Vagina (tissue), 2 donors: ENCODE data around the gene CPAMD8. TPM values are rescaled to one million over a fixed set of nuclear protein-coding genes. Genes with fewer than 3 reads are reported as not detected.

Experiments used
- DNase-seq, 2 donors: peaks; one replicate each; pipeline ENCODE4 v3.0.0-alpha.2; 2017; ENCODE audit errors: extremely low spot score in 2 of 2
- H3K27ac ChIP-seq: fragments of 200-600 bp; sonication (generic); one replicate; pipeline ENCODE4 v1.5.1; 2019
- H3K27me3 ChIP-seq: fragments of 200-600 bp; sonication (generic); one replicate; pipeline ENCODE4 v1.5.1; 2019
- H3K36me3 ChIP-seq, 2 donors: fragments of 200-600 bp; sonication (generic); one replicate each; pipeline ENCODE4 v1.5.1; 2017 to 2019
- H3K4me1 ChIP-seq: fragments of 200-600 bp; sonication (generic); one replicate; pipeline ENCODE4 v1.5.1; 2019
- H3K4me3 ChIP-seq, 2 donors: fragments of 200-600 bp; sonication (generic); 1 replicate in 1 of 2; 2 replicates in 1 of 2; pipeline ENCODE4 v1.5.1; 2016 to 2019
- H3K9me3 ChIP-seq: fragments of 200-600 bp; sonication (generic); one replicate; pipeline ENCODE4 v1.5.1; 2019
- POLR2A ChIP-seq, 2 donors: fragments of 450-650 bp; IDR thresholded peaks; one replicate each; pipeline ENCODE4 v1.6.1; 2017; ENCODE audit warnings: antibody characterized with exemption in 2 of 2, mild to moderate bottlenecking in 2 of 2, moderate library complexity in 2 of 2
- POLR2AphosphoS5 ChIP-seq, 2 donors: sonication (generic); formaldehyde crosslinking; IDR thresholded peaks; one replicate each; pipeline ENCODE4 v1.9.0; 2017; ENCODE audit warnings: antibody characterized with exemption in 2 of 2, mild to moderate bottlenecking in 2 of 2, low read depth in 1 of 2; ENCODE audit not compliant: insufficient read depth in 1 of 2
- intact Hi-C: fragments of 100-400 bp; cut with DNase I; formaldehyde crosslinking; loops from one replicate; pipeline ENCODE4 v1.15.1; 2023
- total RNA-seq: library from RNA; depleted of rRNA; stranded (reverse); fragments of >200 nt; gene quantifications from one replicate; pipeline ENCODE4 v1.2.3, GENCODE V29; 2016
- TF ChIP-seq, protein P1 (sequence below), 3 experiments: fragments of 450-650 bp in 2 of 3; fragments of 200-600 bp in 1 of 3; sonication (generic) in 1 of 3; IDR thresholded peaks; one replicate each; pipeline ENCODE4 v1.5.1; 2017 to 2019; ENCODE audit warnings: antibody characterized with exemption in 3 of 3, mild to moderate bottlenecking in 2 of 3, moderate library complexity in 2 of 3

The CPAMD8 gene
- total RNA-seq, 1 donor from 2014 or later, result 16.0 TPM

DNA sequence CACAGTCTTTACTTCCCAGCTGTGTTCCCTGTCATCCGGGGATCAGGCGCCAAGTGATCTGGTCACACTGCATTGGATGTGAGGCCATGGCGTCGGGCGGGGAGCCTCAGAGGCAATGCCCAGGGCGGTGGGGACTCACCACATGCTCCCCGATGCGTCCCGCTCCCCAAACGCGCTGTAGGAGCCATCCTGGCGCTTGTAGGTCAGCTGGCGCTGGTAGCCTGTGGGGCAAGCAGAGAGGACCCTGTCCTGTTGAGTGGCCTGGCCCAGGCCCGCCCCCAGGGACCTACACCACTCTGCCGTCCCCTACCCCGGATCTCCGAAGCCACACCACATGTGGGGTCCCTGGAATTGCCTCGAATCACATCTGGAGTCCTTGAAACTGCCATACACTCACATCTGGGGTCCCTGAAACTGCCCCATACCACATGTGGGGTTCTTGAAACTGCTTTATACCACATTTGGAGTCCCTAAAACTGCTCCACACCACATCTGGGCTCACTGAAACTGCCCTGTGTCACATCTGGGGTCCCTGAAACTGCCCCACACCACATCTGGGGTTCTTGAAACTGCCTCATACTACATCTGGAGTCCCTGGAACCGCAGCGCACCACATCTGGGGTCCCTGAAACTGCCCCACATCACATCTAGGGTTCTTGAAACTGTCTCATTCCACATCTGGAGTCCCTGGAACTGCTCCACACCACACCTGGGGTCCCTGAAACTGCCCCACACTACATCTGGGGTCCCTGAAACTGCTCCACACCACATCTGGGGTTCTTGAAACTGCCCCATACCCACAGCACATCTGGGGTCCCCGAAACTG is 104.6 kb downstream of the CPAMD8 start:
- Histone ChIP-seq H3K27me3 (no peaks in the 10 kb centered on the region), H3K27ac (no peak overlapping the region), H3K4me1 (no peaks in the 10 kb centered on the region), H3K36me3 (no peaks in the 10 kb centered on the region), H3K4me3 (no peak overlapping the region), H3K9me3 (no peaks in the 10 kb centered on the region)
- intact Hi-C loops, result no loop called here
- DNase-seq, result no peak
- TF ChIP-seq, protein P1, sequence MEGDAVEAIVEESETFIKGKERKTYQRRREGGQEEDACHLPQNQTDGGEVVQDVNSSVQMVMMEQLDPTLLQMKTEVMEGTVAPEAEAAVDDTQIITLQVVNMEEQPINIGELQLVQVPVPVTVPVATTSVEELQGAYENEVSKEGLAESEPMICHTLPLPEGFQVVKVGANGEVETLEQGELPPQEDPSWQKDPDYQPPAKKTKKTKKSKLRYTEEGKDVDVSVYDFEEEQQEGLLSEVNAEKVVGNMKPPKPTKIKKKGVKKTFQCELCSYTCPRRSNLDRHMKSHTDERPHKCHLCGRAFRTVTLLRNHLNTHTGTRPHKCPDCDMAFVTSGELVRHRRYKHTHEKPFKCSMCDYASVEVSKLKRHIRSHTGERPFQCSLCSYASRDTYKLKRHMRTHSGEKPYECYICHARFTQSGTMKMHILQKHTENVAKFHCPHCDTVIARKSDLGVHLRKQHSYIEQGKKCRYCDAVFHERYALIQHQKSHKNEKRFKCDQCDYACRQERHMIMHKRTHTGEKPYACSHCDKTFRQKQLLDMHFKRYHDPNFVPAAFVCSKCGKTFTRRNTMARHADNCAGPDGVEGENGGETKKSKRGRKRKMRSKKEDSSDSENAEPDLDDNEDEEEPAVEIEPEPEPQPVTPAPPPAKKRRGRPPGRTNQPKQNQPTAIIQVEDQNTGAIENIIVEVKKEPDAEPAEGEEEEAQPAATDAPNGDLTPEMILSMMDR (IDR thresholded peaks at IDR 0.05), result no peak
- TF ChIP-seq POLR2A (IDR thresholded peaks at IDR 0.05) (no peak), POLR2AphosphoS5 (IDR thresholded peaks at IDR 0.05; ENCODE audit: insufficient read depth in 1 of 2, low read depth in 1 of 2) (no peak)

DNA sequence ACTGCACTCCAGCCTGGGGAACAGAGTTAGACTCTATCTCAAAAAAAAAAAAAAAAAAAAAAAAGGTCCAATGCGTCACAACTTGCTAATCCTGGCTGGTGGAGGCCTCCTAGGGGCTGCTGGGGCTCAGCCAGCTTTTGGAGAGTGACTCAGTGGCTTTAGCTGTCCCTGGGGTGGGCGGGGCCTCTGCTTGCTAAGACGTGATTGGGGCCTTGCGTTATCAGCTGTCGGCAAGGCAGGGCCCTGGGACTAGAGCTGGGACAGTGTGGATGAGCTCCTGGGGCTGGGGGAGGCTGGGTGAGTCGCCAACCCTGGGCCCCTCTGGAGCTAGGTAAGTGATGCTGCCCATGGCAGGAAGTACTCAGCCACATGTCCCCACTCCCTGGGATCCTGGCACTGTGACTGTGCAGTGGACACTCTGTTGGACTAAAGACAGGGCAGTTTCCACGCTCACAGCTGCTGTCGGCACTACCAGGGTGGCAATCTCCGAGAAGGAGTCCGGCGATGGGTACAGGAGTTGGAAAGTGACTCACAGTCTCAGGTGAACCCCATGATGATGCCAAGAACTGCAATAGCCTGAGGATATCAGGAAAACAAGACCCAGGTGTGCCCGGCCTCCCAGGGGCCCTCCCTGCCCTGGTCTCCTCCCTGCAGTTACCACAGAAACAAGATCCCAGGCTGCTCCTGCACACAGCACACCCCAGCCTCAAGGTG is 105.6 kb downstream of the CPAMD8 start:
- peak in 1 of 2 donors; percentile 15 for TF ChIP-seq POLR2AphosphoS5 (IDR thresholded peaks at IDR 0.05; ENCODE audit: insufficient read depth in 1 of 2, low read depth in 1 of 2)
- TF ChIP-seq POLR2A (IDR thresholded peaks at IDR 0.05), result no peak
- Histone ChIP-seq H3K36me3 (no peaks in the 10 kb centered on the region), H3K4me1 (no peaks in the 10 kb centered on the region), H3K27ac (no peak overlapping the region), H3K27me3 (no peaks in the 10 kb centered on the region), H3K4me3 (no peak overlapping the region), H3K9me3 (no peaks in the 10 kb centered on the region)
- no peak for DNase-seq
- intact Hi-C loops, result no loop called here

DNA sequence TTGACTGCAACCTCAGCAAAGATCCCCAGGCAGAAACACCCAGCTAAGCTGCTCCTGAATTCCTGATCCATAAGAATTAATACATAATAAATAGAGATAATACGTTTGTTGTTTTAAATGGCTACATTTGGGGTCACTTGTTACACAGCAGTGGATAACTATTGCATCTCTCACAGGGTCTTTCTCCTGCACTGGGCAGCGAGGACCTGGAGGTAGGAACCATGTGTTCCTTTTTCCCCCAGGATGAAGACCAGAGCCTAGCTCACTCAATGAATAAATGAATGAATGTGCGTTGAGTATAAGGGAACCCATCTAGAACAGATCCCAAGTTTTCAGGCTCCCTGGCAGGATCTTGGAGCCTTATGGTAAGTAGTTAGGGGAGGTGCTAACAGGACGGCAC is 107.1 kb downstream of the CPAMD8 start:
- Histone ChIP-seq H3K9me3 (no peaks in the 10 kb centered on the region), H3K4me1 (no peaks in the 10 kb centered on the region), H3K27me3 (no peaks in the 10 kb centered on the region), H3K4me3 (no peak overlapping the region), H3K27ac (no peak overlapping the region), H3K36me3 (no peaks in the 10 kb centered on the region)
- TF ChIP-seq, protein P1 (IDR thresholded peaks at IDR 0.05), result no peak
- TF ChIP-seq POLR2A (IDR thresholded peaks at IDR 0.05) (no peak), POLR2AphosphoS5 (IDR thresholded peaks at IDR 0.05; ENCODE audit: insufficient read depth in 1 of 2, low read depth in 1 of 2) (no peak)
- DNase-seq, result no peak
- intact Hi-C loops, result loop anchor here (10.0 kb wide), 1 partner anchor 165 kb away; no protein-coding TSS in a partner anchor

DNA sequence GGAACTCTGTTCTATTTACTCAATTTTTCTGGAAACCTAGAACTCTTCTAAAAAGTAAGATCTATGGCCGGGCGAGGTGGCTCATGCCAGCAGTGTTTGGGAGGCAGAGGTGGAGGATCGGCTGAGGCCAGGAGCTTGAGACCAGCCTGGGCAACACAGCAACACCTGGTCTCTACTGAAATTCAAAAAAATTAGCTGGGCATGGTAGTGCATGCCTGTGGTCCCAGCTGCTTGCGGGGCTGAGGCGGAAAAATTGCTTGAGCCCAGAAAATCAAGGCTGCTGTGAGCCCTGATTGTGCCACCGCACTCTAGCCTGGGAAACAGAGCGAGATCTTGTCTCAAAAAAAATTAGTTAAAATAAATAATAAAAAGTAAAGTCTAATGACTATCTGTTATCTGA is 109.2 kb downstream of the CPAMD8 start:
- Histone ChIP-seq H3K9me3 (peaks cover 5% of the 10 kb centered on the region), H3K36me3 (no peaks in the 10 kb centered on the region), H3K27me3 (no peaks in the 10 kb centered on the region), H3K4me1 (no peaks in the 10 kb centered on the region), H3K27ac (no peak overlapping the region), H3K4me3 (no peak overlapping the region)
- intact Hi-C loops, result loop anchor here (10.0 kb wide), 1 partner anchor 163 kb away; no protein-coding TSS in a partner anchor
- DNase-seq, result no peak
- TF ChIP-seq, protein P1 (IDR thresholded peaks at IDR 0.05), result no peak
- TF ChIP-seq POLR2AphosphoS5 (IDR thresholded peaks at IDR 0.05; ENCODE audit: insufficient read depth in 1 of 2, low read depth in 1 of 2), result no peak
- no peak for TF ChIP-seq POLR2A (IDR thresholded peaks at IDR 0.05)

DNA sequence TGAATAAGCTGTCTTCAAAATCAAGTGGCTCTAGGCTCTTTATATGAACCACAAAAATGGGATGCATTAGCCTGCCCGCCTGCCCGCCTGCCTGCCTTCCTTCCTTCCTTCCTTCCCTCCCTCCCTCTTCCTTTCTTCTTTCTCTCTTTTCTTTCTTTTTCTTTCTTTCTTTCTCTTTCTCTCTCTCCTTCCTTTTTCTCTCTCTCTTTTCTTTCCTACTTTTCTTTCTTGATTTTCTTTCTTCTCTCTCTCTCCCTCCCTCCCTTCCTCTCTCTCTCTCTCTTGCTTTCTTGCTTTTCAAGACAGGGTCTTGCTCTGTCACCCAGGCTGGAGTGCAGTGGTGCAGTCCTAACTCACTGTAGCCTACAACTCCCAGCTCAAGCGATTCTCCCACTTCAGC is 110.9 kb downstream of the CPAMD8 start:
- TF ChIP-seq, protein P1 (IDR thresholded peaks at IDR 0.05), result no peak
- TF ChIP-seq POLR2A (IDR thresholded peaks at IDR 0.05), result no peak
- TF ChIP-seq POLR2AphosphoS5 (IDR thresholded peaks at IDR 0.05; ENCODE audit: insufficient read depth in 1 of 2, low read depth in 1 of 2), result no peak
- intact Hi-C loops, result loop anchor here (10.0 kb wide), 1 partner anchor 161 kb away; no protein-coding TSS in a partner anchor
- DNase-seq, result no peak
- no peak overlapping the region for H3K27ac ChIP-seq
- H3K4me1 ChIP-seq, result no peaks in the 10 kb centered on the region
- no peak overlapping the region for H3K4me3 ChIP-seq
- H3K9me3 ChIP-seq, result peaks cover 5% of the 10 kb centered on the region
- no peaks in the 10 kb centered on the region for H3K27me3 ChIP-seq
- H3K36me3 ChIP-seq, result no peaks in the 10 kb centered on the region
